ENCODE measurements around the gene RUNX1. TPM values are rescaled to one million over a fixed set of nuclear protein-coding genes. Genes with fewer than 3 reads are reported as not detected.

Gene RUNX1
- total and polyA plus RNA-seq, 2 donors (not counting 3 experiments of a cell fraction or from before 2014, with no cell fraction given) = 4.6 to 17.9 TPM

DNA sequence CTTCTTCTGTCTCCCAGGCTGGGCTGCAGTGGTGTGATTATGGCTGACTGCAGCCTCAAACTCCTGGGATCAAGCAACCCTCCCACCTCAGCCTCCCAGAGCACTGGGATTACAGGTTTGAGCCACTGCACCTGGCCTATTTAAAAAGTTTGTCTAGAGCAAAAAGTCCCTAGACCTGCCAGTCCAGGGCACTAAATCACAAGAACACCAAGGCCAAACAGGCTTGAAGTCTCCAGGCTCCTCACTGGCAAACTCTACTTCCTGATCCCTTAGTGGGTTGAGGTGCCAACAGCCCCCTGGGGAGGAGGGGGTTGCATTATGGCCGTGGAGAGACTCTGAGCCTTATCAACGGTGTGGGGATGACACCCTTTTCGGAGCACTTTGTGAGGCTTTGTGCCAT is 304.3 kb downstream of the RUNX1 start:
- dilution Hi-C loops (cut with MboI; ENCODE audit: extremely low pct_ligation_motif_present, low sequenced_read_pairs) = no loop called here
- ChIA-PET POLR2A (interaction anchor here (1.9 kb wide), 1 partner anchor 143 kb away, joined by 16 read pairs; no protein-coding TSS in a partner anchor), CTCF (interaction anchor here (0.6 to 5.8 kb wide), 67 partner anchors 12 to 1285 kb away, joined by 3 to 249 read pairs (median 7); no protein-coding TSS in a partner anchor)
- Histone ChIP-seq H3K27me3 (ENCODE audit: control insufficient read depth in 2 of 2, insufficient read depth in 2 of 2, low read length in 2 of 2) (peaks cover 8 to 19% of the 10 kb centered on the region in 2 experiments), H3K79me2 (ENCODE audit: control insufficient read depth, insufficient read depth, low read length) (no peaks in the 10 kb centered on the region), H3K4me1 (ENCODE audit: control insufficient read depth, extremely low read depth, insufficient read depth, low read length) (no peaks in the 10 kb centered on the region), H4K20me1 (replicated peaks; ENCODE audit: control insufficient read depth, extremely low read depth, insufficient read depth, low read length) (no peaks in the 10 kb centered on the region), H3K9ac (replicated peaks; ENCODE audit: extremely low read depth, insufficient read depth, low read length) (no peak overlapping the region), H3K9me1 (replicated peaks; ENCODE audit: control insufficient read depth, extremely low read depth, insufficient read depth, low read length) (no peaks in the 10 kb centered on the region), H3K4me2 (ENCODE audit: insufficient read depth, low read length) (no peak overlapping the region), H3K9me3 (replicated peaks; ENCODE audit: control insufficient read depth, insufficient read depth, low read length) (no peaks in the 10 kb centered on the region), H3K36me3 (ENCODE audit: control insufficient read depth in 2 of 2, extremely low read depth in 1 of 2, insufficient read depth in 2 of 2, low read length in 2 of 2) (no peaks in the 10 kb centered on the region), H3K4me3 (replicated peaks in 1 of 3; ENCODE audit: insufficient read depth in 1 of 3, low read depth in 1 of 3, low read length in 3 of 3) (no peak overlapping the region), H2AFZ (ENCODE audit: low read depth, low read length) (no peak overlapping the region), H3K27ac (ENCODE audit: insufficient read depth, low read depth, low read length) (no peak overlapping the region)
- TF ChIP-seq POLR2A (IDR thresholded peaks at IDR 0.05; ENCODE audit: low read depth, low read length) (no peak), CTCF (IDR thresholded peaks at IDR 0.05; ENCODE audit: extremely low read depth in 1 of 2, insufficient read depth in 1 of 2, low read depth in 1 of 2, low read length in 2 of 2) (no peak)
- DNase-seq (ENCODE audit: low read depth, low spot score) = no peak
- no TSS peak for BruUV-seq (replicated peaks)
- no peak for FAIRE-seq
- intact Hi-C loops (cut with micrococcal nuclease) = loop anchor here (1.0 to 5.0 kb wide), 8 partner anchors 144 to 1282 kb away; no protein-coding TSS in a partner anchor

DNA sequence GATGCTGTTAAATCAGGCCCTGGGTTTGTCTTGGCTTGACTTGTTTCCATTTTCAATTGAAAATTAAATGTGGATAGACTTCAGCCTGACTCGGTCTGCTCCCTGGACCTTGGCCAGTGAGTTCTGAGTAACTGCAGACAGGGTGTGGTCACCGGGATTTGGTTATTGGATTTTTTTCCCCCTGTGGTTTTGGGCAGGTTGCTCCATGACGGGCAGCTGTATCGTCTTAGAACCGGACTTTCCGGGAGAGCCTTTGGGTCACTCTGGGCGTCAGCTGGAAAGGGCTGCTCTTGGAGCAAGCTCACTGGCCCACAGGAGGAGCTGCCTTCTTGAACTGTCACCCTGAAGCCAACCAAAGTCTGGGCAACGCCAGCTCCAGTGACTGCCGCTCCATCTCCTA is 305.3 kb downstream of the RUNX1 start:
- ChIA-PET POLR2A (no interaction called here), CTCF (interaction anchor here (0.7 to 5.8 kb wide), 5 partner anchors 110 to 1197 kb away, joined by 3 to 249 read pairs (median 18); no protein-coding TSS in a partner anchor)
- Histone ChIP-seq H3K4me2 (ENCODE audit: insufficient read depth, low read length) (no peak overlapping the region), H3K9me1 (replicated peaks; ENCODE audit: control insufficient read depth, extremely low read depth, insufficient read depth, low read length) (no peaks in the 10 kb centered on the region), H3K27ac (ENCODE audit: insufficient read depth, low read depth, low read length) (no peak overlapping the region), H3K9me3 (replicated peaks; ENCODE audit: control insufficient read depth, insufficient read depth, low read length) (no peaks in the 10 kb centered on the region), H3K27me3 (ENCODE audit: control insufficient read depth in 2 of 2, insufficient read depth in 2 of 2, low read length in 2 of 2) (peaks cover 12 to 20% of the 10 kb centered on the region in 2 experiments), H3K9ac (replicated peaks; ENCODE audit: extremely low read depth, insufficient read depth, low read length) (no peak overlapping the region), H3K79me2 (ENCODE audit: control insufficient read depth, insufficient read depth, low read length) (no peaks in the 10 kb centered on the region), H3K36me3 (ENCODE audit: control insufficient read depth in 2 of 2, extremely low read depth in 1 of 2, insufficient read depth in 2 of 2, low read length in 2 of 2) (no peaks in the 10 kb centered on the region), H3K4me3 (replicated peaks in 1 of 3; ENCODE audit: insufficient read depth in 1 of 3, low read depth in 1 of 3, low read length in 3 of 3) (no peak overlapping the region), H2AFZ (ENCODE audit: low read depth, low read length) (no peak overlapping the region), H3K4me1 (ENCODE audit: control insufficient read depth, extremely low read depth, insufficient read depth, low read length) (no peaks in the 10 kb centered on the region), H4K20me1 (replicated peaks; ENCODE audit: control insufficient read depth, extremely low read depth, insufficient read depth, low read length) (no peaks in the 10 kb centered on the region)
- intact Hi-C loops (cut with micrococcal nuclease) = loop anchor here (2.0 kb wide), 1 partner anchor 1189 kb away; no protein-coding TSS in a partner anchor
- no peak for FAIRE-seq
- no peak for TF ChIP-seq CTCF (IDR thresholded peaks at IDR 0.05; ENCODE audit: extremely low read depth in 1 of 2, insufficient read depth in 1 of 2, low read depth in 1 of 2, low read length in 2 of 2)
- no peak for TF ChIP-seq FOS (IDR thresholded peaks at IDR 0.05; ENCODE audit: borderline replicate concordance, insufficient read depth, low read length)
- TF ChIP-seq POLR2A (IDR thresholded peaks at IDR 0.05; ENCODE audit: low read depth, low read length) = no peak
- no peak for TF ChIP-seq GATA2 (IDR thresholded peaks at IDR 0.05; ENCODE audit: insufficient read depth, insufficient read length, low read depth, low read length)
- TF ChIP-seq, protein P1, sequence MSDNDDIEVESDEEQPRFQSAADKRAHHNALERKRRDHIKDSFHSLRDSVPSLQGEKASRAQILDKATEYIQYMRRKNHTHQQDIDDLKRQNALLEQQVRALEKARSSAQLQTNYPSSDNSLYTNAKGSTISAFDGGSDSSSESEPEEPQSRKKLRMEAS (IDR thresholded peaks at IDR 0.05; ENCODE audit: insufficient read depth, insufficient read length) = no peak
- no peak for TF ChIP-seq JUN (IDR thresholded peaks at IDR 0.05; ENCODE audit: borderline replicate concordance, insufficient read depth, insufficient read length, low read depth)
- no TSS peak for BruUV-seq (replicated peaks)
- DNase-seq (ENCODE audit: low read depth, low spot score) = no peak
- dilution Hi-C loops (cut with MboI; ENCODE audit: extremely low pct_ligation_motif_present, low sequenced_read_pairs) = no loop called here

All from endothelial cell of umbilical vein (primary cell).